Stimulated activated CD4-positive, alpha-beta T cell treated with anti-CD3 and anti-CD28 coated beads, Interleukin-4, amount 100 ng/mL, for 48 hours (primary cell): ENCODE results near the gene LSM14A.
"Not testable (repeated sequence)": the region's sequence is repeated elsewhere in the genome, so short reads cannot be mapped to it uniquely, and the experiment has no call there.

Source experiments
- DNase-seq, 2 donors: peaks; one replicate each; pipeline ENCODE4 v3.0.0-alpha.2; 2020; ENCODE audit warnings: low read depth in 2 of 2

Gene LSM14A

DNA sequence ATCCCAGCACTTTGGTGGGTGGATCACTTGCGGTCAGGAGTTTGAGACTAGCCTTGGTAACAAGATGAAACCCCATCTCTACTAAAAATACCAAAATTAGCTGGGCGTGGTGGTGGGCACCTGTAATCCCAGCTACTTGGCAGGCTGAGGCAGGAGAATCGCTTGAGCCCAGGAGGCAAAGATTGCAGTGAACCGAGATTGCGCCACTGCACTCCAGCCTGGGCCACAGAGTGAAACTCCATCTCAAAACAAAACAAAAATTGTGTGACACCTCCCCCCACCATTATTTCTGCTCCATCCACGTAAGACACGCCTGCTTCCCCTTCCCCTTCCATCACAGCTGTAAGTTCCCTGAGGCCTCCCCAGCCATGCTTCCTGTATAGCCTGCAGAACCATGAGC, 13.3 kb upstream of the LSM14A start:
- DNase-seq: not testable (repeated sequence)

DNA sequence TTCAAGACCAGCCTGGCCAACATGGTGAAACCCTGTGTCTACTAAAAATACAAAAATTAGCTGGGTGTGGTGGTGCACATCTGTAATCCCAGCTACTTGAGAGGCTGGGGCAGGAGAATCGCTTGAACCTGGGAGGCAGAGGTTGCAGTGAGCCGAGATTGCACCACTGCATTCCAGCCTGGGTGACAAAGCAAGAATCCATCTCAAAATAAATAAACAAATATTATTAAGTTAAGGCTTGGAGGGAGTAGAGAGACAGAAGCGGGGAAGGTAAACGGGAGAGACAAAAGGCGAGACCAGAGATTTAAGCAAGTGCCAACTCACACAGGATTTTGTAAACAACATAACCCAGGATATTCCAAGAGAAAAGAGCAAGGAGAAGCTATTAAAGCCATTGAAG, 12.8 kb upstream of the LSM14A start:
- DNase-seq: not testable (repeated sequence)

DNA sequence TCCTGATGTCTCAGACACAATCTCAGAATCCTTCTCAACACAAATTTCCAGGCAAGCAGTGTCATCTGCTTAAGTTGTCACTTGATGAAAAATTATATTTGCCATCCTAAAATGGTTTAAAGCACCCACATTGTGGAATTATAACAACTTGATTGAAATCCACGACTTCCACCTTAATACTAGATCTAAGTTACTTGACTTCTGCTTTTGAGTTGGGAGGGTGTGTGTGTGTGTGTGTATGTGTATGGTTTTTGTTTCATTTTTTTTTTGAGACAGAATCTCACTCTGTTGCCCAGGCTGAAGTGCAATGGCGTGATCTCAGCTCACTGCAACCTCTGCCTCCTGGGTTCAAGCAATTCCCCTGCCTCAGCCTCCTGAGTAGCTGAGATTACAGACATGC, 10.4 kb upstream of the LSM14A start:
- DNase-seq: not testable (repeated sequence)

DNA sequence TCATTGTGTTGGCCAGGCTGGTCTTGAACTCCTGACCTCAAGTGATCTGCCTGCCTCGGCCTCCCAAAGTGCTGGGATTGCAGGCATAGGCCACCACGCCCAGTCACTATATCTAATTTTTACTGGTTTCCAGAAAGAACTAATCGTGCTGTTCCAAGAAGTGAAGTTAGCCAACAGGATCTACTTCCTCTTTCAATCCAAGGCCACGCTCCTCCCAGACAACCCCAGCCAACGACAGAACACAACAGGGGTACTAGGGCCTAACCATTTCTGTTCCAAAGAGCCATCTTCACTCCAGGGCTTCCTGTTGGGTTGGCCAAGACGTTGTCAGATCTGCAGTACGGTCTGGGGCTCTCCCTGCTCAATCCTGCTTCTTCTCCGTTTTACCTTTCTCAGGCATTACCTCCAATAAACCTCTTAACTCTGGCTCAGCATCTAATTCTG, 7.0 kb upstream of the LSM14A start:
- no peak for DNase-seq

DNA sequence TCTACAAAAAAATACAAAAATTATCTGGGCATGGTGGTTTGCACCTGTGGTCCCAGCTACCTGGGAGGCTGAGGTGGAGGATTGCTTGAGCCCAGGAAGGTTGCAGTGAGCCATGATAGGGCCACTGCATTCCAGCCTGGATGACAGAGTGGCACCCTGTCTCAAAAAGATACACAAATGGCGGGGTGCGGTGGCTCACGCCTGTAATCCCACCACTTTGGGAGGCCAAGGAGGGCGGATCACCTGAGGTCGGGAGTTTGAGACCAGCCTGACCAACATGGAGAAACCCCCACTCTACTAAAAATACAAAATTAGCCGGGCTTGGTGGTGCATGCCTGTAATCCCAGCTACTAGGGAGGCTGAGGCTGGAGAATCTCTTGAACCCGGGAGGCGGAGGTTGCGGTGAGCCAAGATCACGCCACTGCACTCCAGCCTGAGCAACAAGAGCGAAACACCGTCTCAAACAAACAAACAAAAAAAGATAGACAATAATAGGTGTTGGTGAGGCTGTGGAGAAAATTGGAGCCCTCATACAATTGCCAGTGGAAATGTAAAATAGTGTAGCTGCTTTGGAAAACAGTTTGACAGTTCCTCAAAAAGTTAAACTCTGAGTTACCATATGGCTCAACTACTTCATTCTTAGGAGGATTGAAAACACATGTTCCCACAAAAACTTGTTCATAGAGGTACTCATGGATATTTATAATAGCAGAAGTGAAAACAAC, 2.7 kb upstream of the LSM14A start:
- DNase-seq: not testable (repeated sequence)

DNA sequence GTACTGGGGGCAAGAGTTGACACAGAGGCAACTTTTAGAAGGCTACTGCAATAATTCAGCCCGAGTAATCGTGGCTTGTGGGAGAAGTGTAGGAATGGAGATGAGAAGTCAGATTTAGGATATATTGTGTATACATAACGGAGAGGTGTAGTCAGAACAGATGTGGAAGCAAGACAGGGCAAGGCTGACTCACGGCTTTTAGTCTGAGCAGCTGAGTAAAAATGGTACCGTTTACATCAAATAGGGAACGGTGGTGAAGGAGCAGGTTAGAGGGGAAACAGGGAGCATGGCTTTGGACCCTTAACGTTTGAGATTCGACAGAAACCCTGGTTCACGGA, 796 bp upstream of the LSM14A start:
- peak; percentile 40 to 61 for DNase-seq

DNA sequence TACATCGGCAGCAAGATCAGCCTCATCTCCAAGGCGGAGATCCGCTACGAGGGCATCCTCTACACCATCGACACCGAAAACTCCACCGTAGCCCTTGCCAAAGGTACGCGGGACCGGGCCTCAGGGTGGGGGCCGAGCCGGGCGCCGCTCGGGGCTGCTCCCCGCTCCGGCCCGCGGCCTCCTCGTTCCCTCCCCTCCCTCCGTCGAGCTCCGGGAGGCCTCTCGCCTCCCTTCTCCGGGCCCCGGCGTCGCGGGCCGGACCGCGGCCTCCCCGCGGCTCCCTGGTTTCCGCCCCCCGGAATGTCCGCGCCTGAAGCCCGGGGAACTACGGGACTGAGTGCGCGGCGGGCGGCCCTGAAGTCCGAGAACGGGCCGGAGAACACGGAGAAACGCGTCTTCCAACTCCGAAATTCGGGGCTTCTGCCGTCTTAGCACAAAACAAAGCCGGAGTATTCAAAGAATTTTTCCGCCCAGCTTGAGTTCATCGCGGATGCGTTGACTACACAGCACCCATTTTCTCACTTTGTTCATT, 423 bp downstream of the LSM14A start:
- peak in 1 of 2 donors; percentile 15 for DNase-seq

DNA sequence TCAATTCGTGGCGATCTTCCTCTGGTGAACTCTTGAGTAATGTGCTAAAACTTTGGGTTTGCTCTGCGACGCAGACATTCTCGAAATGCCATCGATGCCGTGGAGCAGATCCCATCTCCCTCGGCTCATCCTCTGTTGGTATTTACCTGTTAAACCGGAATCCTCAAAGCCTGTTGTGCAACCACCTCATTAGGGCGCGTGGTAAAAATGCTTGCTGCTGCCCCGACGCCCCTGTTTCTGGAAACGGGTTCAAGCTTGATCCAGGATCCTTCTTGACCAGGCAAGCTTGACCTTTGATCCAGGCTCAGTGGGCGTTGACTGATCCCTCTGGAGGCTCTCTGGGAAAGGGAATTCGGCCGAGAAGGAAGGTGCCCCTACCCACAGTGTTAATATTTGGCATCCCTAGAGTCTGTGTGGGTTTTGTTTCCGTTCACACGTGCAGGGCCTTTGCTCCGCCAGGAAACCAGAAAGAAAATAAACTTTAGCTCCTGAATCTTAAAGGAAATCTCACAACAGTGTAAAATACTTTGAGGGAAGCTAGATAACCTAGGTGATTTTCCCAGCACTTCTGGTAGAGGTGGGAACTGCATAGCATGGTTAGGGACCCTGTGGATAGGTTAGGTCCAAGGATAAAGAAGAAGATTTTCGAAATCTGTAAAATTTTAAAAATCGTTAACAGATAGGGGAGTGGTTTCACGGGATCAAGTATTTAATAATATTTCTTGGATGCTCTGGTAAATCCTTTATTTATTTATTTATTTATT, 1.1 kb downstream of the LSM14A start:
- DNase-seq: peak in 1 of 2 donors; percentile 4

DNA sequence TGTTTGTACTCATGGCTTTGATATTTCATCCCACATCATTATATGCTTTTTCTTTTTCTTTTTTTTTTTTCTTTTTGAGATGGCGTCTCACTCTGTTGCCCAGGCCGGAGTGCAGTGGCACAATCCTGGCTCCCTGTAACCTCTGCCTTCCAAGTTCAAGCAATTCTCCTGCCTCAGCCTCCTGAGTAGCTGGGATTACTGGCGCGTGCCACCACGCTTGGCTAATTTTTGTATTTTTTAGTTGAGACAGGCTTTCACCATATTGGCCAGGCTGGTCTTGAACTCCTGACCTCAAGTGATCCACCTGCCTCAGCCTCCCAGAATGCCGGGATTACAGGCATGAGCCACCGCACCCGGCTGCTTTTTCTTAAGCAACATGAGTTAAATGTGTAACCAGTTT, 2.9 kb downstream of the LSM14A start:
- not testable (repeated sequence) for DNase-seq

DNA sequence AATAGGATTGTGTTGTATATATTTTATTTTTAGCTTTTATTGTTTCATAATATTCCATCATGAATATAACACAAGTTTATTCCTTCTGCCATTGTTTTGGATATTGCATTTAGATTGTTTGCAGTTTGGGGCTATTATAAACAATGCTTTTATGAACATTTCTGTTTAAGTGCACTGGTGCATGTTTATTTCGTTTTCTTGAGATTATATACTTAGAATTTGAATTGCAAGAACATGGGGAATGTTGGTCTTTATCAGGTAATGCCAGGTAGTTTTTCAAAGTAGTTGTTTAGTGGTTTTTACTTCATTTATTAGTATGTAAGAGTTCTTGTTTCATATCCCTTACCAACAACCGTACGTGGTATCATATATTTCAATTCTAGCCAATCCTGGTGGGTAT, 4.3 kb downstream of the LSM14A start:
- DNase-seq: no peak

DNA sequence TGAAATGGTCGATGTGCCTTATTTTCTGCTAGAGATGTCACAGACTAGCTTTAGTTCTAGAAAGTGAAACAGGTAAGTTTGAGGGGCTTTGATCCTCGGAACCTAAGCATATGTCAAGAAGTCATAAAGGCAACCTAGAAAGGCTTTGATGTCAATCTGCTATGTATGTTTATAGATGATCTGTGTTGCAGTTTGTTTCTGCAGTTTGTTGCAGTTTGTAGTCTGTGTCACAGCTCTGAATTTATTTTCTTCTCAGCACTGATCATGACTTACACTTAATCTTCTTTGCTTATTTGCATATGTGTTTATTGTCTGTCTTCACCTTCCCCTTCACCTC, 5.9 kb downstream of the LSM14A start:
- DNase-seq: no peak

DNA sequence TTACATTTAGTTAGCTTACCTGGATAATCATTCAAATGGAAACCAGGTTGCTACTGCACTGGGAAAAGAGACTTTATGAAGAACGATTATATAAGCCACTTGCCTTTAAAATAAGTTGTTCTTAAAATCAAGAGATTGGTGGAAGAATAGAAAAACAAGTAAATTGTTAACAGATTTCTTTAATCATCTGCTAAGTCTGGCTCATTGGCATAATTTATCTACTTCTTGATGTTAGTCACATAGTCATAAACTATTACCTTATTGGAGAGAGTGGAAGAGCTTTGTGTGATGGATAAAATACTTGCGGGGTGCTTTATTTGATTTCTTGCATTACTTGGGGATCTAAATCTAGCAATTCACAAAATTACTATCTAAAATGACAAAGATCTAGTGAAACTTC, 6.8 kb downstream of the LSM14A start:
- no peak for DNase-seq

DNA sequence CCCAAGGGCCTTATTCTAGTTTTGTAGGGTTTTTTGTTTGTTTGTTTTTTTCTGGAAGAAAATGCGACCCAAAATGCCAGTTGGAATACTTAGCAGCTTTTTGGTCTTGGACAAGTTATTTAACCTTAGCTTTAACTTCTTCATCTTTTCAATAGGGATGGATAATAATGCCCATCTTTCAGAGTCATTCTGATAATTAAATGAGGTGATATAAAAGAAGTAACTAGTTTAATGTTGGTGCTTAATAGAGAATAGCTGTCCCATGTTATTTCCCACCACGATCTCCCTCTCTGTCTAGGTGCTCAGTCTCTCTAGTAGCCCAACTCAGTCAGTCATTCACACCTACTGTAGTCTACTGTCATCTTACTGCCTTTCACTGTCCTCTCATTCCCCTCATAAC, 8.0 kb downstream of the LSM14A start:
- no peak for DNase-seq

DNA sequence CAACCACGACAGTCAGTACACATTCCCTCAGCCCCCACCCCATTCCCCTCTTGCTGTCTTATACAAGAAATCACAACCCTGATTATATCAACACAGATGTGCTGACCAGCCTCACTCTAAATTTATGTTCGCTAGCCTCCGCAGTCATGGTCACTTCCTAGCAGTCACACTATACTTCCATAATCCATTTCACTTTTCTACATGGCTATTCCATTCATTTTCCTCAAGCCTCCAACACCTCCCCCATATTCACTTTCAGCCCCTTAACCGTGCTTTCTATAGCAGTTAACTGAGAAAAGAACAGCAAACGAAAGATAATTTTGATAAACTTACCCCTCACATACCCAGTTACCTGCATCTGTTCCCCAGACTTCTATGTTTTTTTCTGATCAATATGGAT, 8.4 kb downstream of the LSM14A start:
- DNase-seq: no peak

DNA sequence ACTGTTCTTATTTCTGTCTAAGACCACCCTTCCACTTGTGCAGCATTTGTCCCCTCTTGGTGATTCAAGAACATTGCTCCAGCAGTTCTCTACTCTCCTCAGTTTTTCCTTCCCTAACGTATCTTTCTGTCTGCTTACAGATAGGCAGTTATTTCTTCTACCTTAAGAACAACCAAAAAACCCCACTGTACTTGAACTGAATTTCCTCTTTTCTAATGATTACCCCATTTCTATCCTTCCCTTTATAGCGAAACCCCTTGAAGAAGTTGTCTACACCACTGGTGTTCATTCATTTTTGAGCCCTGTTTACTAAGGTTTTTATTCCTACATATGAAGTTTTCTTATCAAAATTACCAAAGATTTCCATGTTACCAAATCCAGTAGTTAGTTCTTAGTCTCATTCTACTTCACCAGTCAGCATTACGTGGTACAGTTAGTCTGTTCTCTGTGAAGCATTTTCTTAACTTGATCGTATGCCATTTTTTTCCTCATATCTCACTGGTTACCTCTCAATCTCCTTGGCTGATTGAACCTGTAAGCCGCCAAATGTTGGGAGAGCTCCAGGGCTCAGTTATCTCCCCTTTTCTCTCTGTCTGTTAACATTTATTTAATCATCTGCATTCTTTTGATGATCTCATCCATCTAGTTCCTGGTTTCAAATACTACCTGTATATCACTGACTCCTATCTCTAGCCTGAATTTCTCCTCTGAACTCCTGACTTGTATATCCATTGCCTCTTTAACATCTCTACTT, 9.0 kb downstream of the LSM14A start:
- DNase-seq: no peak

DNA sequence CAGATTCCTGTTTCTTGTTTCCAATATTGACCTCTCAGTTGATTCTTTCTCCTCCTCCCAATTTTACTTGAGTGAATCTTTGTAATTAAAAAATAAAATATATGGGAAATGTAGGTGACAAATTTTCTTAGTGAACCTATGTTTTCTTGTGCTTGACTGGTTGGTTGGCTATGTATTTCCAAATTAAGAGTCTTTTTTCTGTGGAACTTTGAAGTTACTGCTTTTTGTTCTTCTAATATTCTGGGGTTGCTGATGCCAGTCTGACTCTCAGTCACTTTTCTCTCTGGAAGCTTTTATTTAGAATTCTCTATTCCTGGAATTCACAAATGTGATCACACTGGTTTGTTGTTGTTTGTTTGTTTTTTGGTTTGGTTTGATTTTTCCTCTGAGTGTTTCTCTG, 9.8 kb downstream of the LSM14A start:
- DNase-seq: no peak

DNA sequence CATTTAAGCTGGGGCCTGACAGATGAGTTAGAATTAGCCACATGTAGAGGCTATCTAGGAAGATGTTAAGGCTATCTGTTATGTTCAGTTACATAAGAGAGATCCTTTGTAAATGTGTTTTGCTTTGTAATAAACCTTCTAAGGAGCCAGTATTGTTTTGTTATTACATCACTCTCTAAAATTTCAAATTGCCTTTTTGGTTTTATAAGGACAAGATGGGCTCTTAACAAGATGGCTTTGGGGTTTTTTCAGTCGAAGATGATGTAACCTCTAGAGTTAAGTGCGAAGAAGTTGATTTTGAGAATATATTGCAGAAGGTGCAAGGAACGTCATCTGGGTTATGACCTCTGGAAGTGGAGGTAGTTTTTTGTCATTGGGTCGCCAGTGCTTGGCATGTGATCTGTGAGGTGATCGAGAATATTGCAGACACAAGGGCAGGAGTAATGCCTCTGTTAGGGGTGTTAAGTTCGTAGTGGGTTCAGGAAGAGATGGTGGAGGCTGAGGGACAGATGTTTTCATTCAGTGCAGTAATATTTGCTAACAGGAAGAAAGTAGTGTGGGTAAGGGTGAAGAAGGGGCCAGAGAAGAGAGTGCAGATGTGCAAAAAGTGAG, 12.7 kb downstream of the LSM14A start:
- no peak for DNase-seq

DNA sequence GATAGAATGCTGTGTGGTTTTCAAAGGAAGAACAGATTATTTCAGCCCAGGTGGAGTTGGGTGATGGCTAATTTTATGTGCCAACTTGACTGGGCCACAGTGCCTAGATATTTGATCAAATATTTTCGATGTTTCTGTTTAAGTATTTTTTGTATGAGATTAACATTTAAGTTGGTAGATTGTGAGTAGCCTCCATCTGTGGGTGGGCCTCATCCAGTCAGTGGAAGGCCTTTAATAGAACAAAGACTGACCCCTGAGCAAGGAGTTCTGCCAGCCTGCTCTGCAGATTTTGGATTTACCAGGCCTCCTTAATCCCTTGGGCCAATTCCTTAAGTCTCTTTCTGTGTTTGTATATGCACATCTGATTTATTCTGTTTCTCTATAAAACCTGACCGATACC, 13.9 kb downstream of the LSM14A start:
- no peak for DNase-seq

DNA sequence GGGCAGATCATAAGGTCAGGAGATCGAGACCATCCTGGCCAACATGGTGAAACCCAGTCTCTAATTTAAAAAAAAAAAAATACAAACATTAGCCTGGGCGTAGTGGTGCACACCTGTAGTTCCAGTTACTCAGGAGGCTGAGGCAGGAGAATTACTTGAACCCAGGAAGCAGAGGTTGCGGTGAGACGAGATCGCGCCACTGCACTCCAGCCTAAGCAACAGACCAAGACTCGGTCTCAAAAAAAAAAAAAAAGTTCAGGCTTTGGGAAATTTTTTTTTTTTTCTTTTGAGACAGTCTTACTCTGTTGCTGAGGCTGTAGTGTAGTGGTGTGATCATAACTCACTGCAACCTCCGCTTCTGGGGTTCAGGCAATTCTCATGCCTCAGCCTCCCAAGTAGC, 14.7 kb downstream of the LSM14A start:
- no peak for DNase-seq

DNA sequence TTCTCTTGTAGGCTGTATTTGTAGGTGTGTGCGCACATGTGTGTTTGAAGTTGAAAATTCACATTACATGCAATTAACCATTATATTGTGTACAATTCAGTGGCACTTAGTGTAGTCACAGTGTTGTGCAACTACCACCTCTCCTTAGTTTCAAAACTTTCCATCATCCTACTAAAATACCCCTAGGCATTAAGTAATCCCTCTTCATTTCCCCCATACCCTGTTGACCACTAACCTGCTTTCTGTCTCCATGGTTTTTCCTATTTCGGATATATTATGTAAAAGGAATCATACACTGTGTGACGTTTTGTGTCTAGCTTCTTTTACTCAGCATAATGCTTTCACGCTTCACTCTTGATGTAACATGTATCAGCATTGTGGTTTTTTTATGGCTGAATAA, 16.1 kb downstream of the LSM14A start:
- DNase-seq: no peak

DNA sequence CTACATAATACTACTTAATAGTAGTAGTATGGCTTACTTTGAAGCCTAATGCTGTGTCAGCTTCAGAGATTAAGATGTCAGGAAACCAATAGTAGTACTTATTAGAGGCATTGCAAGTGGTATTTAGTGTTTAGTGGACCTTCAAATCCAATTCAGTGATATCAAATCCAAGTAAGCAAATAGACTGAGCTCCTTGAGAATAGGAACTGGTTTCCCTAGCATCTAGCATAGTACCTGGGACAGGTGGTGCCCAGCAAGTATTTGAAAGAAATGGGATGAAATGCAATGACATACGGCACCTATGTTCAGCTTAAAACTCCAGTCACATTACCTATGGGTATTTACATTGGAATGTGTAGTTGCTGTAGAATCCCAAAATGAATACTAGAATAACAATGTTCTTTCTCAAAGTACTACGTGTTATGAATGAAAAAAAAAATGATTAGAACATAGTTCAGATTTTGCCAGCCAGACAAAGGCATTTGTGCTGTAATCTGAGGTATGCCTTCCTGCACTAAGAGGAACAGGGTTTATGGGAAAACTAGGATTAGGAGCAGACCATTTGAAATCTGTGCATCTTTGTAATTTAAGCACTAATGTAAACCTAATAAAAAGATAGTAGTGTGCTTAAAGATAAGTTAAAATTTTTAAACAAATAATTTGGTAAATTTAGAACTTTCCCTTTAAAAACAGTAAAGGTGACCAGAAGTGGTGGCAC, 17.1 kb downstream of the LSM14A start:
- no peak for DNase-seq
